ENCODE results near the gene CHTF8.
"Not testable (repeated sequence)": the region's sequence is repeated elsewhere in the genome, so short reads cannot be mapped to it uniquely, and the experiment has no call there.

The CHTF8 gene

GRCh38 chr16:69138608-69139007 is 6.2 kb upstream of the CHTF8 start:
- DNase-seq = no peak

- DNase-seq = no peak
These were observed 1.1 kb upstream of the CHTF8 start for GRCh38 chr16:69133373-69133954.

- peak; percentile 79 for DNase-seq
These were observed 457 bp downstream of the CHTF8 start for GRCh38 chr16:69131839-69132423.

GRCh38 chr16:69131167-69131838 is 1.1 kb downstream of the CHTF8 start:
- DNase-seq = peak; percentile 27

GRCh38 chr16:69130461-69130860 is 1.9 kb downstream of the CHTF8 start:
- no peak for DNase-seq

GRCh38 chr16:69127966-69128510 is 4.3 kb downstream of the CHTF8 start:
- DNase-seq = no peak

GRCh38 chr16:69126801-69127200 is 5.6 kb downstream of the CHTF8 start:
- not testable (repeated sequence) for DNase-seq

GRCh38 chr16:69126221-69126620 is 6.2 kb downstream of the CHTF8 start:
- DNase-seq = no peak

- DNase-seq = not testable (repeated sequence)
These were observed 7.4 kb downstream of the CHTF8 start for GRCh38 chr16:69124961-69125360.

- DNase-seq = not testable (repeated sequence)
These were observed 8.0 kb downstream of the CHTF8 start for GRCh38 chr16:69124406-69124805.

- peak; percentile 78 for DNase-seq
These were observed 8.5 kb downstream of the CHTF8 start for GRCh38 chr16:69123910-69124309.

- no peak for DNase-seq
These were observed 12.2 kb downstream of the CHTF8 start for GRCh38 chr16:69120096-69120664.

GRCh38 chr16:69119536-69119935 is 12.9 kb downstream of the CHTF8 start:
- DNase-seq = no peak

GRCh38 chr16:69118994-69119393 is 13.4 kb downstream of the CHTF8 start:
- DNase-seq = no peak

- DNase-seq = no peak
These were observed 13.9 kb downstream of the CHTF8 start for GRCh38 chr16:69118468-69118867.

GRCh38 chr16:69116906-69117305 is 15.5 kb downstream of the CHTF8 start:
- no peak for DNase-seq

- no peak for DNase-seq
These were observed 16.0 kb downstream of the CHTF8 start for GRCh38 chr16:69116256-69116875.

- DNase-seq = no peak
These were observed 16.6 kb downstream of the CHTF8 start for GRCh38 chr16:69115837-69116236.

GRCh38 chr16:69115361-69115760 is 17.0 kb downstream of the CHTF8 start:
- DNase-seq = no peak

GRCh38 chr16:69114976-69115355 is 17.4 kb downstream of the CHTF8 start:
- no peak for DNase-seq

- DNase-seq = no peak
These were observed 17.9 kb downstream of the CHTF8 start for GRCh38 chr16:69114346-69114975.

GRCh38 chr16:69113216-69113615 is 19.2 kb downstream of the CHTF8 start:
- no peak for DNase-seq
